NT2/D1 (cell line): ENCODE data around the gene TMEM132A.
"Not testable (repeated sequence)": the region's sequence is repeated elsewhere in the genome, so short reads cannot be mapped to it uniquely, and the experiment has no call there.

Source experiments
- DNase-seq: peaks from one replicate; pipeline ENCODE4 v3.0.0-alpha.2; 2011; ENCODE audit warnings: low read depth, low spot score
- H3K27me3 ChIP-seq: 2 replicates; pipeline ENCODE4 v1.6.0; 2011; ENCODE audit warnings: mild to moderate bottlenecking; ENCODE audit not compliant: insufficient read length, insufficient read depth
- H3K36me3 ChIP-seq: 2 replicates; pipeline ENCODE4 v1.6.1; 2011; ENCODE audit warnings: mild to moderate bottlenecking, low read length, mixed read lengths; ENCODE audit not compliant: insufficient read depth, insufficient read length
- H3K4me1 ChIP-seq: 2 replicates; pipeline ENCODE4 v1.5.1; 2011; ENCODE audit not compliant: insufficient read depth, insufficient read length
- H3K4me3 ChIP-seq: 2 replicates; pipeline ENCODE4 v1.5.1; 2011; ENCODE audit warnings: low read depth; ENCODE audit not compliant: insufficient read length
- H3K9ac ChIP-seq: 2 replicates; pipeline ENCODE4 v1.6.0; 2011; ENCODE audit warnings: low read depth; ENCODE audit not compliant: insufficient read length
- H3K9me3 ChIP-seq: 2 replicates; pipeline ENCODE4 v1.5.1; 2011; ENCODE audit warnings: mild to moderate bottlenecking, low read length; ENCODE audit not compliant: insufficient read depth
- SUZ12 ChIP-seq: IDR thresholded peaks from 2 replicates; pipeline ENCODE4 v1.6.1; 2011; ENCODE audit not compliant: insufficient read length, insufficient read depth; ENCODE audit errors: extremely low read depth
- YY1 ChIP-seq: IDR thresholded peaks from 2 replicates; pipeline ENCODE4 v1.6.1; 2011; ENCODE audit not compliant: insufficient read length, insufficient read depth
- ZNF274 ChIP-seq: IDR thresholded peaks from 2 replicates; pipeline ENCODE4 v1.6.1; 2011; ENCODE audit warnings: mild to moderate bottlenecking, low read depth, low read length

TMEM132A gene

GRCh38 chr11:60906132-60906972 is 17.9 kb upstream of the TMEM132A start, which contains the start of gene PRPF19:
Gene PRPF19 (minus strand): TSS chr11:60906585. CDS start chr11:60906382, 203 bp downstream.
- peak; percentile 96 for DNase-seq
- Histone ChIP-seq H3K9me3 (no peaks in the 10 kb centered on the region), H3K9ac (peak within 1 kb of the TSS; percentile 97), H3K36me3 (peaks cover 42% of the 10 kb centered on the region), H3K4me1 (no peaks in the 10 kb centered on the region), H3K4me3 (peak within 1 kb of the TSS; percentile 92), H3K27me3 (peaks cover 40% of the 10 kb centered on the region)
- TF ChIP-seq SUZ12 = no peak
- no peak for TF ChIP-seq YY1
- no peak for TF ChIP-seq ZNF274

GRCh38 chr11:60908803-60909202 is 15.5 kb upstream of the TMEM132A start:
- Histone ChIP-seq H3K9me3 (no peaks in the 10 kb centered on the region), H3K27me3 (peaks cover 40% of the 10 kb centered on the region), H3K4me1 (no peaks in the 10 kb centered on the region), H3K36me3 (peaks cover 17% of the 10 kb centered on the region), H3K4me3 (no peak overlapping the region), H3K9ac (no peak overlapping the region)
- no peak for DNase-seq
- TF ChIP-seq ZNF274 (no peak), SUZ12 (no peak), YY1 (no peak)

GRCh38 chr11:60909680-60910280 is 14.5 kb upstream of the TMEM132A start:
- DNase-seq, H3K9me3 ChIP-seq, H3K36me3 ChIP-seq, H3K4me1 ChIP-seq, H3K4me3 ChIP-seq, H3K9ac ChIP-seq: not testable (repeated sequence)
- H3K27me3 ChIP-seq = peaks cover 40% of the 10 kb centered on the region

GRCh38 chr11:60910281-60910687 is 14.0 kb upstream of the TMEM132A start:
- TF ChIP-seq SUZ12 (no peak), ZNF274 (no peak), YY1 (no peak)
- peaks cover 2% of the 10 kb centered on the region for H3K36me3 ChIP-seq
- no peak overlapping the region for H3K9ac ChIP-seq
- peaks cover 3% of the 10 kb centered on the region for H3K4me1 ChIP-seq
- H3K4me3 ChIP-seq = no peak overlapping the region
- no peaks in the 10 kb centered on the region for H3K9me3 ChIP-seq
- H3K27me3 ChIP-seq = peaks cover 40% of the 10 kb centered on the region
- no peak for DNase-seq

- no peaks in the 10 kb centered on the region for H3K9me3 ChIP-seq
- H3K9ac ChIP-seq = no peak overlapping the region
- no peaks in the 10 kb centered on the region for H3K36me3 ChIP-seq
- no peak for TF ChIP-seq YY1
- no peak for TF ChIP-seq ZNF274
- no peak for TF ChIP-seq SUZ12
- peaks cover 5% of the 10 kb centered on the region for H3K4me1 ChIP-seq
- no peak overlapping the region for H3K4me3 ChIP-seq
- DNase-seq = no peak
- H3K27me3 ChIP-seq = peaks cover 40% of the 10 kb centered on the region
These were observed 13.4 kb upstream of the TMEM132A start for GRCh38 chr11:60910711-60911380.

DNA sequence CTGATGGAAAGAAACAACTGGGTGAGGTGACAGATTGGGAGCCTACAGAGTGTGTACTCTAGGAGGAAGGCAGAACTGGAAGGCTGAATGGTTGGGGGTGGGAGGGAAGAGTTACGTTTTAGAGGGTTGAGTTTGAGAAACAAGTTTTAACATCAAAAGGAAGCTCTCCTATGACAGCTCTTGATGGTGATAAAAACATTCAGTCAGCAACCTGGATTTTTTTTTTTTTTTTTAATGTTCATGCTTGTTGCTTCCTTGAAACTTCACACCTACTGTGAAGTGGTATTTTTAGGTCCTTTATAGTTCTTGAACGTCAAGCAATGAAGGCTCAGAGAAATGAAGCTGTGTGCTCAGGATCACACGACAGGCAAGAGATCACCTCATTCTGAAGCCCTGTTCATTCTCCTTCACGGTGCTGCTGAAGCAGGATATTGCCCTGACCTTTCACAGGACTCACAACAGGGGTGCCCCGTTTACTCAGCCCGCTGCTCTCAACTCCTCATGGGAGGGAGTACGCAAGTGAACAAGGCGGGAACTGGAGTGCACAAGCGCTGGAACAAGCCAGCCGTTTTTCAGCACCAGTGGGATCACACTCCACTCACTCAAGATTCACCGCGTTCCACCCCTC is 11.9 kb upstream of the TMEM132A start:
- Histone ChIP-seq H3K4me1 (peaks cover 14% of the 10 kb centered on the region), H3K9me3 (no peaks in the 10 kb centered on the region), H3K9ac (peak overlapping the region; percentile 88), H3K36me3 (peaks cover 9% of the 10 kb centered on the region), H3K27me3 (peaks cover 36% of the 10 kb centered on the region), H3K4me3 (no peak overlapping the region)
- DNase-seq = no peak
- TF ChIP-seq ZNF274 (no peak), SUZ12 (no peak), YY1 (no peak)
